ENCODE data around the gene AQR. TPM values are rescaled to one million over a fixed set of nuclear protein-coding genes. Genes with fewer than 3 reads are reported as not detected.

AQR gene
- total and polyA plus RNA-seq, 10 of the 15 experiments (the other 5 are each of a cell fraction or from before 2014, with no cell fraction given), result 18.2 to 53.5 (median 32.6) TPM

DNA sequence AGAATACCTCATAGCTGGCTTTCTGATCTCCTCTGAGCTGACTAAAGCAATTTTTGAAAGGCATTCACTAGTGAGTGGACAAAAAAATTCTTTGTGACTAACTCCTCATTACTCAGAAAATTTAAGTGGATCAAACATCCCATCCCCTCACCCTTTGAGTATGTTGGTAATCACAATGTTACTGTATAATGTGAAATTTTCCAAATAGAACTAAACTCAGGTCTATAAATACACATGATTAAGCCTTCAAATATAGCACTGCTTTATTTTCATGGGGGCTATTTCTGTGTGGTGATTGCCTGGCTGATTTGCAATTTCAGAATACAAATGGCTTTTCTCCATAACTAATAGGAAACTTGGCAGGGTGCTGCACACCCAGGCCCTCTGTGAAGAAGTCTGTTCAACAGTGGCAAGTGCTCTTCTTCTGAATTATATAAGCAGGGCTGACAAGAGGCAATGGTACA, 128.2 kb downstream of the AQR start:
- Histone ChIP-seq H3K27ac (ENCODE audit: control insufficient read depth, insufficient read depth) (no peak overlapping the region), H3K27me3 (replicated peaks in 1 of 2; ENCODE audit: control insufficient read depth in 2 of 2, insufficient read depth in 2 of 2, low read length in 1 of 2) (no peaks in the 10 kb centered on the region), H3K9ac (ENCODE audit: control insufficient read depth, insufficient read depth, low read length) (no peak overlapping the region), H3K9me3 (replicated peaks; ENCODE audit: control insufficient read depth, insufficient read depth, low read length) (no peaks in the 10 kb centered on the region), H3K36me3 (ENCODE audit: control insufficient read depth in 2 of 2, insufficient read depth in 2 of 2, low read length in 1 of 2) (no peaks in the 10 kb centered on the region), H3K4me3 (no peak overlapping the region), H2AFZ (ENCODE audit: control insufficient read depth, low read depth, low read length) (no peak overlapping the region), H4K20me1 (ENCODE audit: control insufficient read depth, insufficient read depth) (no peaks in the 10 kb centered on the region), H3K4me1 (ENCODE audit: control insufficient read depth, insufficient read depth, low read length) (no peaks in the 10 kb centered on the region), H3K4me2 (ENCODE audit: control insufficient read depth, insufficient read depth) (no peak overlapping the region), H3K79me2 (ENCODE audit: control insufficient read depth, insufficient read depth, low read length) (no peaks in the 10 kb centered on the region)
- SMC1A ChIA-PET (ENCODE audit: uncharacterized antibody, unreplicated experiment), result no interaction called here
- no peak for DNase-seq (ENCODE audit: low read depth, low spot score)
- CTCF ChIA-PET, result no interaction called here
- no peak for TF ChIP-seq RELB (IDR thresholded peaks at IDR 0.05; ENCODE audit: low read depth)
- TF ChIP-seq CBFB (IDR thresholded peaks at IDR 0.05; ENCODE audit: low read depth), result no peak
- TF ChIP-seq BRCA1 (IDR thresholded peaks at IDR 0.05; ENCODE audit: low read depth, low read length), result no peak
- TF ChIP-seq NBN (IDR thresholded peaks at IDR 0.05), result no peak
- no peak for TF ChIP-seq KDM1A (IDR thresholded peaks at IDR 0.05; ENCODE audit: borderline replicate concordance)
- TF ChIP-seq BACH1 (IDR thresholded peaks at IDR 0.05; ENCODE audit: borderline replicate concordance), result no peak
- TF ChIP-seq ATF2 (IDR thresholded peaks at IDR 0.05; ENCODE audit: low read length), result no peak
- TF ChIP-seq, protein P1, sequence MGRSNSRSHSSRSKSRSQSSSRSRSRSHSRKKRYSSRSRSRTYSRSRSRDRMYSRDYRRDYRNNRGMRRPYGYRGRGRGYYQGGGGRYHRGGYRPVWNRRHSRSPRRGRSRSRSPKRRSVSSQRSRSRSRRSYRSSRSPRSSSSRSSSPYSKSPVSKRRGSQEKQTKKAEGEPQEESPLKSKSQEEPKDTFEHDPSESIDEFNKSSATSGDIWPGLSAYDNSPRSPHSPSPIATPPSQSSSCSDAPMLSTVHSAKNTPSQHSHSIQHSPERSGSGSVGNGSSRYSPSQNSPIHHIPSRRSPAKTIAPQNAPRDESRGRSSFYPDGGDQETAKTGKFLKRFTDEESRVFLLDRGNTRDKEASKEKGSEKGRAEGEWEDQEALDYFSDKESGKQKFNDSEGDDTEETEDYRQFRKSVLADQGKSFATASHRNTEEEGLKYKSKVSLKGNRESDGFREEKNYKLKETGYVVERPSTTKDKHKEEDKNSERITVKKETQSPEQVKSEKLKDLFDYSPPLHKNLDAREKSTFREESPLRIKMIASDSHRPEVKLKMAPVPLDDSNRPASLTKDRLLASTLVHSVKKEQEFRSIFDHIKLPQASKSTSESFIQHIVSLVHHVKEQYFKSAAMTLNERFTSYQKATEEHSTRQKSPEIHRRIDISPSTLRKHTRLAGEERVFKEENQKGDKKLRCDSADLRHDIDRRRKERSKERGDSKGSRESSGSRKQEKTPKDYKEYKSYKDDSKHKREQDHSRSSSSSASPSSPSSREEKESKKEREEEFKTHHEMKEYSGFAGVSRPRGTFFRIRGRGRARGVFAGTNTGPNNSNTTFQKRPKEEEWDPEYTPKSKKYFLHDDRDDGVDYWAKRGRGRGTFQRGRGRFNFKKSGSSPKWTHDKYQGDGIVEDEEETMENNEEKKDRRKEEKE (IDR thresholded peaks at IDR 0.05), result no peak
- no peak for TF ChIP-seq RUNX3 (IDR thresholded peaks at IDR 0.05; ENCODE audit: low read length)
- TF ChIP-seq ZBTB33 (IDR thresholded peaks at IDR 0.05), result no peak
- TF ChIP-seq ETV6 (conservative IDR thresholded peaks at IDR 0.05 in 1 of 2, IDR thresholded peaks at IDR 0.05 in 1 of 2; ENCODE audit: borderline replicate concordance in 1 of 2, low read depth in 1 of 2), result no peak
- no peak for TF ChIP-seq SMC3 (IDR thresholded peaks at IDR 0.05; ENCODE audit: borderline replicate concordance, low read length)
- no peak for TF ChIP-seq PRDM15 (CRISPR knock-in tag; IDR thresholded peaks at IDR 0.05)
- ATAC-seq, result no peak
- RAD21 ChIA-PET (ENCODE audit: unreplicated experiment), result no interaction called here
- in situ Hi-C loops (cut with MboI) (no loop called here), intact Hi-C loops (cut with micrococcal nuclease; ENCODE audit: unreplicated experiment) (no loop called here)
- BruUV-seq (replicated peaks), result no TSS peak
- no peak for FAIRE-seq
- POLR2A ChIA-PET, result no interaction called here

Measured in GM12878 (cell line).